Esophagus muscularis mucosa (tissue), 3 donors: Measurements from ENCODE around the gene LCE7A.

Source experiments
- POLR2AphosphoS5 ChIP-seq, 2 donors: sonication (generic); formaldehyde crosslinking; IDR thresholded peaks; one replicate each; pipeline ENCODE4 v1.6.1; 2017; ENCODE audit warnings: antibody characterized with exemption in 2 of 2
- TF ChIP-seq, protein P1 (sequence below), 3 experiments: fragments of 200-600 bp in 2 of 3; fragments of 450-650 bp in 1 of 3; sonication (generic) in 2 of 3; IDR thresholded peaks; one replicate each; pipeline ENCODE4 v1.5.1; 2017 to 2019; ENCODE audit warnings: antibody characterized with exemption in 3 of 3, mild to moderate bottlenecking in 2 of 3, moderate library complexity in 1 of 3

DNA sequence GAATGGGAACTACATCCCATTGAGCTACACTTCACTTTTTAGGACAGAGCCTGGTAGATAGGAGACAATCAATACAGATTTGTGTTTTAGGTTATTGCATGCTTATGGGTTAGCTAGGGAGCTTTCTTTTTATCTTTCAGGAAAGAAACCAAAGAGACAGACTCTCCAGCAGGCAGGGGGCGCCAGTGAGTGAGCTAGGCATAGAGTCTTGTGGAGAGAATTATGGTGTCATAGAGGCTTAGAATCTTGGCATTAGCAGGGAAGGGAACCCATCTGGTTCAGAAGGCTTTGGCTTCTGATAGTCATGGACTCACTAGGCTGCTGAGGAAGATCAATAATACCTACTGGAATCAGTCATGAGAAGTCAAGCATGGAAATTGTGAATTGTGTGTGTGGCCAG is 18.2 kb downstream of the LCE7A start, which contains the start of gene SMCP:
- TF ChIP-seq, protein P1, sequence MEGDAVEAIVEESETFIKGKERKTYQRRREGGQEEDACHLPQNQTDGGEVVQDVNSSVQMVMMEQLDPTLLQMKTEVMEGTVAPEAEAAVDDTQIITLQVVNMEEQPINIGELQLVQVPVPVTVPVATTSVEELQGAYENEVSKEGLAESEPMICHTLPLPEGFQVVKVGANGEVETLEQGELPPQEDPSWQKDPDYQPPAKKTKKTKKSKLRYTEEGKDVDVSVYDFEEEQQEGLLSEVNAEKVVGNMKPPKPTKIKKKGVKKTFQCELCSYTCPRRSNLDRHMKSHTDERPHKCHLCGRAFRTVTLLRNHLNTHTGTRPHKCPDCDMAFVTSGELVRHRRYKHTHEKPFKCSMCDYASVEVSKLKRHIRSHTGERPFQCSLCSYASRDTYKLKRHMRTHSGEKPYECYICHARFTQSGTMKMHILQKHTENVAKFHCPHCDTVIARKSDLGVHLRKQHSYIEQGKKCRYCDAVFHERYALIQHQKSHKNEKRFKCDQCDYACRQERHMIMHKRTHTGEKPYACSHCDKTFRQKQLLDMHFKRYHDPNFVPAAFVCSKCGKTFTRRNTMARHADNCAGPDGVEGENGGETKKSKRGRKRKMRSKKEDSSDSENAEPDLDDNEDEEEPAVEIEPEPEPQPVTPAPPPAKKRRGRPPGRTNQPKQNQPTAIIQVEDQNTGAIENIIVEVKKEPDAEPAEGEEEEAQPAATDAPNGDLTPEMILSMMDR (IDR thresholded peaks at IDR 0.05), result no peak
- TF ChIP-seq POLR2AphosphoS5 (IDR thresholded peaks at IDR 0.05), result no peak
